Ectodermal cell (in vitro differentiated cells): ENCODE results near the gene FXR1.
A peak's percentile ranks its signal among the peaks of the same experiment; 100 is the strongest.

ENCODE experiments used
- H3K27ac ChIP-seq: 2 replicates; pipeline ENCODE4 v1.7.0; 2013; ENCODE audit warnings: mild to moderate bottlenecking, low read depth, low read length; ENCODE audit not compliant: insufficient read depth, poor library complexity, severe bottlenecking
- H3K27me3 ChIP-seq: 2 replicates; pipeline ENCODE4 v1.7.0; 2013; ENCODE audit warnings: mild to moderate bottlenecking, low read length; ENCODE audit not compliant: insufficient read depth, control insufficient read depth, poor library complexity, severe bottlenecking
- H3K36me3 ChIP-seq: one replicate; pipeline ENCODE4 v1.7.0; 2013; ENCODE audit warnings: low read length; ENCODE audit not compliant: control insufficient read depth, insufficient read depth
- H3K4me1 ChIP-seq: one replicate; pipeline ENCODE4 v1.7.0; 2013; ENCODE audit warnings: low read length; ENCODE audit not compliant: control insufficient read depth, insufficient read depth
- H3K4me3 ChIP-seq: 2 replicates; pipeline ENCODE4 v1.7.0; 2013; ENCODE audit warnings: low read depth, low read length, control low read depth; ENCODE audit not compliant: insufficient read depth
- H3K9me3 ChIP-seq: 2 replicates; pipeline ENCODE4 v1.7.0; 2013; ENCODE audit warnings: mild to moderate bottlenecking, low read length, moderate library complexity; ENCODE audit not compliant: control insufficient read depth
- WGBS, 2 experiments: methylation state at CpG; one replicate each; pipeline ENCODE4 v1.1.7; 2013; ENCODE audit warnings: missing lambda C conversion rate in 2 of 2; 5-methylcytosine and 5-hydroxymethylcytosine counted together

Gene FXR1

GRCh38 chr3:180909369-180910127, 2.9 kb upstream of the FXR1 start:
- Histone ChIP-seq H3K27me3 (no peaks in the 10 kb centered on the region), H3K9me3 (no peaks in the 10 kb centered on the region), H3K4me3 (no peak overlapping the region), H3K36me3 (no peaks in the 10 kb centered on the region), H3K4me1 (peaks cover 5% of the 10 kb centered on the region), H3K27ac (no peak overlapping the region)
- WGBS, 2 experiments, result 91 to 95% methylated on average over 4 of the region's 5 CpGs

GRCh38 chr3:180910823-180911222, 1.6 kb upstream of the FXR1 start:
- Histone ChIP-seq H3K27ac (no peak overlapping the region), H3K9me3 (no peaks in the 10 kb centered on the region), H3K36me3 (no peaks in the 10 kb centered on the region), H3K4me1 (peaks cover 8% of the 10 kb centered on the region), H3K27me3 (no peaks in the 10 kb centered on the region), H3K4me3 (no peak overlapping the region)
- WGBS, 2 experiments, result 85 to 92% methylated on average over 4 of the region's 4 CpGs

- H3K27me3 ChIP-seq, result no peaks in the 10 kb centered on the region
- peaks cover 8% of the 10 kb centered on the region for H3K4me1 ChIP-seq
- no peak overlapping the region for H3K27ac ChIP-seq
- WGBS, 2 experiments, result 33 to 36% methylated on average over 6 of the region's 6 CpGs
- H3K9me3 ChIP-seq, result no peaks in the 10 kb centered on the region
- no peaks in the 10 kb centered on the region for H3K36me3 ChIP-seq
- peak overlapping the region; percentile 94 for H3K4me3 ChIP-seq
These were observed 580 bp upstream of the FXR1 start for GRCh38 chr3:180911876-180912303.

- no peaks in the 10 kb centered on the region for H3K9me3 ChIP-seq
- no peaks in the 10 kb centered on the region for H3K27me3 ChIP-seq
- no peaks in the 10 kb centered on the region for H3K36me3 ChIP-seq
- H3K4me1 ChIP-seq, result peaks cover 8% of the 10 kb centered on the region
- H3K4me3 ChIP-seq, result peak overlapping the region; percentile 94
- WGBS, 2 experiments, result 3 to 14% methylated on average over 13 to 19 of the region's 19 CpGs
- H3K27ac ChIP-seq, result peak overlapping the region; percentile 86
These were observed 1.3 kb downstream of the FXR1 start for GRCh38 chr3:180913581-180914404.

GRCh38 chr3:180918542-180918941, 6.1 kb downstream of the FXR1 start:
- Histone ChIP-seq H3K4me1 (peaks cover 8% of the 10 kb centered on the region), H3K9me3 (no peaks in the 10 kb centered on the region), H3K27ac (no peak overlapping the region), H3K27me3 (no peaks in the 10 kb centered on the region), H3K36me3 (no peaks in the 10 kb centered on the region), H3K4me3 (no peak overlapping the region)
- 67 to 75% methylated on average over 1 of the region's 1 CpG for WGBS, 2 experiments

GRCh38 chr3:180922242-180922641, 9.8 kb downstream of the FXR1 start:
- Histone ChIP-seq H3K9me3 (no peaks in the 10 kb centered on the region), H3K27me3 (no peaks in the 10 kb centered on the region), H3K36me3 (no peaks in the 10 kb centered on the region), H3K4me3 (no peak overlapping the region), H3K4me1 (no peaks in the 10 kb centered on the region), H3K27ac (no peak overlapping the region)

GRCh38 chr3:180923561-180923960, 11.1 kb downstream of the FXR1 start:
- Histone ChIP-seq H3K27me3 (no peaks in the 10 kb centered on the region), H3K4me1 (no peaks in the 10 kb centered on the region), H3K27ac (no peak overlapping the region), H3K4me3 (no peak overlapping the region), H3K36me3 (no peaks in the 10 kb centered on the region), H3K9me3 (no peaks in the 10 kb centered on the region)
- WGBS, 2 experiments, result 84 to 87% methylated on average over 4 of the region's 4 CpGs

GRCh38 chr3:180926526-180926925, 14.1 kb downstream of the FXR1 start:
- Histone ChIP-seq H3K4me3 (no peak overlapping the region), H3K27me3 (no peaks in the 10 kb centered on the region), H3K36me3 (no peaks in the 10 kb centered on the region), H3K4me1 (no peaks in the 10 kb centered on the region), H3K9me3 (no peaks in the 10 kb centered on the region), H3K27ac (peak overlapping the region; percentile 17)
- 92 to 95% methylated on average over 2 of the region's 2 CpGs for WGBS, 2 experiments

GRCh38 chr3:180929376-180929775, 16.9 kb downstream of the FXR1 start:
- Histone ChIP-seq H3K36me3 (no peaks in the 10 kb centered on the region), H3K4me3 (no peak overlapping the region), H3K27me3 (no peaks in the 10 kb centered on the region), H3K27ac (no peak overlapping the region), H3K9me3 (no peaks in the 10 kb centered on the region), H3K4me1 (no peaks in the 10 kb centered on the region)
- WGBS, 2 experiments, result 92 to 98% methylated on average over 5 of the region's 5 CpGs

GRCh38 chr3:180930526-180930925, 18.1 kb downstream of the FXR1 start:
- WGBS, 2 experiments, result 90 to 94% methylated on average over 3 to 4 of the region's 4 CpGs
- Histone ChIP-seq H3K9me3 (no peaks in the 10 kb centered on the region), H3K4me3 (no peak overlapping the region), H3K27me3 (no peaks in the 10 kb centered on the region), H3K4me1 (no peaks in the 10 kb centered on the region), H3K27ac (no peak overlapping the region), H3K36me3 (no peaks in the 10 kb centered on the region)
